Ovary (tissue), 3 donors: ENCODE measurements around the gene PRSS27.

Source experiments
- EP300 ChIP-seq: sonication (generic); formaldehyde crosslinking; IDR thresholded peaks from one replicate; pipeline ENCODE4 v1.6.1; 2017; ENCODE audit warnings: antibody characterized with exemption
- POLR2A ChIP-seq: fragments of 450-650 bp; IDR thresholded peaks from one replicate; pipeline ENCODE4 v1.6.1; 2017; ENCODE audit warnings: antibody characterized with exemption, mild to moderate bottlenecking, moderate library complexity
- TF ChIP-seq, protein P1 (sequence below), 3 donors: fragments of 450-650 bp in 2 of 3; fragments of 200-600 bp in 1 of 3; IDR thresholded peaks; one replicate each; pipeline versions ENCODE4 v1.5.1 to v1.8.0; 2016 to 2022; ENCODE audit warnings: antibody characterized with exemption in 3 of 3, mild to moderate bottlenecking in 1 of 3
- donor health status: DM: no; HTN: no; CAD: no.

DNA sequence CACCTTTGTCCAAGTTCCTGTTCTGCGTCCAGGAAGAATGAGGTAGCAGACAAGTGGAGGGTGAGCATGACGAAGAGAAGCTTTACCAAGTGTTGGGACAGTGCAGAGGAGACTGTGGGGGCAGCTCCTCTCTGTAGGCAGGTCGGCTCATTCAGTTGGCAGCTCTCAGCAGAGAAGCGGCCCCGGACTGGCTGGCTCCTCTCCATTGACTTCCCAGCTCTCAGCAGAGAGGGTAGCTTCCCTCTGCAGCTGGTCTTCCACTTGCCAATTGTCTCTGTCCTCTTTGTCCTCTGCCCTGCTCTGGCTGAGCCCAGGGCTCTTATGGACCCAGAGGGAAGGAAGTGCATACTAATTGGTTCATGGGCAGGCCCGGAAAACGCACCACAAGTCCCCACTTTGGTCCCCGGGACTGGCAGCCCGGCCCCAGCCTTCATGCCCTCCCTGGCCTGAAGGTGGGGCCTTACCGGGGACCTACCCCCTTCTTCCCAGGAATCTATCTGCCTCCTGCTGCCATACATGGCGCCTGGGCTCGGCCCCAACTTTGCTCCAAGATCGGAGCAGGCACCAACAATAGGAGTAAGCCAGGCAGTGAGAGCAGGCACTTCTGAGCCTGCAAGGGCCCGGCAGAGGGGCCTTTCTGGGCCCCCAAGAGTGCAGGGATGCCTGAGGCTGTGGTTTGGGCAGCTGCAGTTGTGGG, 27.6 kb downstream of the PRSS27 start:
- TF ChIP-seq, protein P1, sequence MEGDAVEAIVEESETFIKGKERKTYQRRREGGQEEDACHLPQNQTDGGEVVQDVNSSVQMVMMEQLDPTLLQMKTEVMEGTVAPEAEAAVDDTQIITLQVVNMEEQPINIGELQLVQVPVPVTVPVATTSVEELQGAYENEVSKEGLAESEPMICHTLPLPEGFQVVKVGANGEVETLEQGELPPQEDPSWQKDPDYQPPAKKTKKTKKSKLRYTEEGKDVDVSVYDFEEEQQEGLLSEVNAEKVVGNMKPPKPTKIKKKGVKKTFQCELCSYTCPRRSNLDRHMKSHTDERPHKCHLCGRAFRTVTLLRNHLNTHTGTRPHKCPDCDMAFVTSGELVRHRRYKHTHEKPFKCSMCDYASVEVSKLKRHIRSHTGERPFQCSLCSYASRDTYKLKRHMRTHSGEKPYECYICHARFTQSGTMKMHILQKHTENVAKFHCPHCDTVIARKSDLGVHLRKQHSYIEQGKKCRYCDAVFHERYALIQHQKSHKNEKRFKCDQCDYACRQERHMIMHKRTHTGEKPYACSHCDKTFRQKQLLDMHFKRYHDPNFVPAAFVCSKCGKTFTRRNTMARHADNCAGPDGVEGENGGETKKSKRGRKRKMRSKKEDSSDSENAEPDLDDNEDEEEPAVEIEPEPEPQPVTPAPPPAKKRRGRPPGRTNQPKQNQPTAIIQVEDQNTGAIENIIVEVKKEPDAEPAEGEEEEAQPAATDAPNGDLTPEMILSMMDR (IDR thresholded peaks at IDR 0.05) = no peak
- TF ChIP-seq POLR2A = no peak
- no peak for TF ChIP-seq EP300
